Omental fat pad (tissue), 4 donors: ENCODE data around the gene ATXN7. TPM values are rescaled to one million over a fixed set of nuclear protein-coding genes. Genes with fewer than 3 reads are reported as not detected.
A peak's percentile ranks its signal among the peaks of the same experiment; 100 is the strongest.

Experiments used
- ATAC-seq: fragments of 150-250 bp; one replicate; pipeline ENCODE4 v1.9.1; 2016; ENCODE audit warnings: mild to moderate bottlenecking, moderate library complexity; ENCODE audit not compliant: low FRiP score
- DNase-seq: peaks from one replicate; pipeline ENCODE4 v3.0.0-alpha.2; 2019; ENCODE audit warnings: low spot score
- total RNA-seq, 4 donors: library from RNA; depleted of rRNA; stranded (reverse); fragments of >200 nt; gene quantifications; one replicate each; pipeline ENCODE4 v1.1.0, GENCODE V29; 2016
- TF ChIP-seq, protein P1 (sequence below), 3 donors: fragments of 450-650 bp; IDR thresholded peaks; one replicate each; pipeline ENCODE4 v1.5.1; 2016 to 2017; ENCODE audit warnings: antibody characterized with exemption in 3 of 3, mild to moderate bottlenecking in 3 of 3, moderate library complexity in 2 of 3

Gene ATXN7
- total RNA-seq, 4 donors from 2014 or later: 22.5 to 74.5 (median 31.1) TPM

DNA sequence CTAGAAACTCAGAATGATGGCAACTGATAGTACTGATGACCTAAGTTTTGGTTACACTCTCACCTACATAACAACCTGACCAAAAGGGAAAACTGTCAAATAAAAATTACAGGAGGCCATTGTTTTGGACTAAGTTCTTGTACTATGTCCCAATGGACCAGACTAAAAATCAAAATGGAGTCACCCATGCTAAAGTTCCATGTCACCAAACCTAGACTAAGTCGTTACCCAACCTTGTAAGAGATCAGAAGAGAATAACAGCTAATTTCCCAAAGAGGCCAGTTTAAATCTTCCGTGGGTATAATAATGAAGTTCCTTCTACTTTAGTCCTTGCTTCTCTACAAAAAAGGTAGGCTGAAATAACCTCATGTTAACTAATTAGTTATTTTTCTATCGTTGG, 12.4 kb upstream of the ATXN7 start:
- TF ChIP-seq, protein P1, sequence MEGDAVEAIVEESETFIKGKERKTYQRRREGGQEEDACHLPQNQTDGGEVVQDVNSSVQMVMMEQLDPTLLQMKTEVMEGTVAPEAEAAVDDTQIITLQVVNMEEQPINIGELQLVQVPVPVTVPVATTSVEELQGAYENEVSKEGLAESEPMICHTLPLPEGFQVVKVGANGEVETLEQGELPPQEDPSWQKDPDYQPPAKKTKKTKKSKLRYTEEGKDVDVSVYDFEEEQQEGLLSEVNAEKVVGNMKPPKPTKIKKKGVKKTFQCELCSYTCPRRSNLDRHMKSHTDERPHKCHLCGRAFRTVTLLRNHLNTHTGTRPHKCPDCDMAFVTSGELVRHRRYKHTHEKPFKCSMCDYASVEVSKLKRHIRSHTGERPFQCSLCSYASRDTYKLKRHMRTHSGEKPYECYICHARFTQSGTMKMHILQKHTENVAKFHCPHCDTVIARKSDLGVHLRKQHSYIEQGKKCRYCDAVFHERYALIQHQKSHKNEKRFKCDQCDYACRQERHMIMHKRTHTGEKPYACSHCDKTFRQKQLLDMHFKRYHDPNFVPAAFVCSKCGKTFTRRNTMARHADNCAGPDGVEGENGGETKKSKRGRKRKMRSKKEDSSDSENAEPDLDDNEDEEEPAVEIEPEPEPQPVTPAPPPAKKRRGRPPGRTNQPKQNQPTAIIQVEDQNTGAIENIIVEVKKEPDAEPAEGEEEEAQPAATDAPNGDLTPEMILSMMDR (IDR thresholded peaks at IDR 0.05): no peak
- ATAC-seq: no peak
- DNase-seq: no peak

DNA sequence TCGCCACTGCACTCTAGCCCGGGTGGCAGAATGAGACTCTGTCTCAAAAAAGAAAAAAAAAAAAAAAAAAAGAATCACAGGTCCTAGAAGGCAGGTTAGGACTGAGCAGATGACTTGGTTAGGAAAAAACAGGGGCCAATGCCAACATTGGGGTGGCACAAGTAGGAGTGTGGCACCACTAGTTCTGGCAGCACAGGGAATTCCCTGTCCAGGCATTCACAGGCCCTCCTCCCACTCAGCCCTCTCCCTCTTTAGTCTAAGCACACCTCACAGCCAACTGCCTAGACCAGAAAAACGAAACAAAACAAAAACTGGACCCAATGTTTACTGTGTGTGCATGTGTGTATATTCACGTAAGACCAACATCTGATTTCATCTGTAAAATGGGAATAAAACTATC, 10.6 kb upstream of the ATXN7 start:
- DNase-seq: no peak
- TF ChIP-seq, protein P1 (IDR thresholded peaks at IDR 0.05): no peak
- ATAC-seq: no peak

DNA sequence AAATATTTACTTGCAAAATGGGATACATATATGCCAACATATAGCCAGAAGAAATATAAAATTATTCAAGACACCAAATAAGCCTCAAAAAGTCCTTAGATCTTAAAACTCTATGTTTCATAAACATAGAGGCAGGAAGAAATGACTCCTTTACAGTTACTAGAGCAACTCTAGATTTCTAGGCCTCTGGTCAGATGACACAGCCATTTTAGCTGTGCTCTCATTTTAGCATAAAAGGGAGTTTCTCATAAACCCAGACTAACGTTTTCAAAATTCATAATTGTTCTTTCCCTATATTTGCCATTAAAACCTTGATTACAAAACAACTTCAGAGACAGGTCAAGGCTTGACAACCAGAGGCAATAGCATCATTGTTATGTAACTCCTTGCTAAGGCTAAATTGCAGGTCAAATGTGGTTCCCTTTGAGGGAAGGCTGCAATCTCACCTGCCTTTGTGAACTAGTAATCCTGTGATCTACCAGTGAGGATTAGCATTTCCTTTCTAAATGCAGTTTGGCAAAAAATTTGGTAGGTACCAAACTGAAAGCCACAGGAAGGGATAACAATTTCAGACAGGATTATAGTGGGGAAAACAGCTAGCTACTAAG, 8.2 kb upstream of the ATXN7 start:
- DNase-seq: no peak
- ATAC-seq: no peak
- TF ChIP-seq, protein P1 (IDR thresholded peaks at IDR 0.05): no peak

DNA sequence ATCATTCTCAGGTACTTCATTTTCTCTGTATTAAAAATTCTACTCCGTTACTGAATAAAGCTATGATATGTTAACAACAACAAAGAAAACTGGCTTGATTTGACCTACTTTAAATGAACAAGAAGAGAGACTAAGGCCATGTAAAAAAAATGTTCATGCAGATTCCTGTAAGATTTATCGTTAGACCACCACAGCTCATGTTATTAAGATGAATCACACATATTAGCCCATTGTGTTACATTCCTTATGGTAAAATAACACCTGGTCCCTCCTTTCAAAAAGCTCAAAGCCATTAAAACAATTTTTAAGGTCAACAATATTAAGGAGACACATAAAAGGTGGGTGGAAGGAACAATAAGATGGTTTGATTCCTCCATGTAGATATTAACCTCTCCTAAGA, 6.4 kb upstream of the ATXN7 start:
- no peak for ATAC-seq
- DNase-seq: no peak
- TF ChIP-seq, protein P1 (IDR thresholded peaks at IDR 0.05): no peak

DNA sequence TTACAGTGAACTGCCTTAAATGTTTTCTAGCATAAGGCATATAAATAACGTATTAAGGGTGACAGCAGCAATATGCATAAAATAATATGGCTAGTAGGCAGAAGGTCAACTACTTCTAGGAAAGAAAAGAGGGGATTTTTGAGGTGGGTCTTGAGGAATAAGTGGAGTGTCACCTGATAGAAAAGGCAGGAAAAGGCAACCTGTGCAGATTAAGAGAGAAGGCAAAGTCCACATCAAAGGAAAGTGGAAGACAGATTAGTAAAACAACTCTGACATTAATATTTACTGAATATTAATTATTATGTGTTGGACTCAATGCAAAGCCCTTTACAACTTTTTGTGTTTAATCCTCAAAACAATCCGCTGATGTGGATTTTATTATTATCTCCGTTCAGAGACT, 2.9 kb upstream of the ATXN7 start:
- no peak for DNase-seq
- ATAC-seq: no peak
- TF ChIP-seq, protein P1 (IDR thresholded peaks at IDR 0.05): no peak

DNA sequence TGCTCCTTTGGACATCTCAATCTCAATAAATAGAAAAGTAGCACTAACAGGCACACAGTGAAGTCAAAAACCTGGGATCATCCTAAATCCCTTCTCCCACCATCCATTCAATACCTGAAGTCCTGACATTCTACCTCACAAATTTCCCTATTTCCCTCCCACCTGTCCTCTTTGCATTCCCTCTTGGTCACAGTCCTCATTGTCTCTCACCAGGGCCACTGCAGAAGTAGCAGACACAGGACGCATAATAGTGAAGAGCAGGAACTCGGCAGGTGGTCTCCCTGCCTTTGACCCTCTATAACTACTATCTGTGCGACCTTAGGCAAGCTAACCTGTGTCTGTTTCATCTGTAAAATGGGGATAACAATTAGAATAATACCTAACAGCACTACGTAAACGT, 2.4 kb upstream of the ATXN7 start:
- no peak for ATAC-seq
- TF ChIP-seq, protein P1 (IDR thresholded peaks at IDR 0.05): no peak
- DNase-seq: no peak

DNA sequence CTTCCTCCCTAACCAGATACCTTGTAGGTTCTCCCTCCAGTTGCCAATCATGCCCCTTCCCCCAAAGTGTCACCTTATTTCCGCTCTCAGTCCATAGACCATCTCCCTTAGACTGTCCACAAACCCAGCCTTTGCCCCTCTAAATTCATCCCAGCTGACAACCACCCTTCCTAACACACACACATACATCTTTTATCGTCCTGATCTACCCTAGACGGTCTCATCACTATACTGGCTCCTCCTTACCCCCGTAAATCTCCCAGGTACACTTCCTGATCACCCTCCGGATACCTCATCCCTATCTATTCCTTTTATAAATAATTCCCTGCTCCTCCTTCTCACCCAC, 890 bp upstream of the ATXN7 start:
- ATAC-seq (peak; percentile 7), DNase-seq (no peak)
- TF ChIP-seq, protein P1 (IDR thresholded peaks at IDR 0.05): no peak
